ENCODE measurements around the gene CPT1B. TPM values are rescaled to one million over a fixed set of nuclear protein-coding genes. Genes with fewer than 3 reads are reported as not detected.

CPT1B gene
- total RNA-seq, 1 donor from 2014 or later = 32.7 TPM

DNA sequence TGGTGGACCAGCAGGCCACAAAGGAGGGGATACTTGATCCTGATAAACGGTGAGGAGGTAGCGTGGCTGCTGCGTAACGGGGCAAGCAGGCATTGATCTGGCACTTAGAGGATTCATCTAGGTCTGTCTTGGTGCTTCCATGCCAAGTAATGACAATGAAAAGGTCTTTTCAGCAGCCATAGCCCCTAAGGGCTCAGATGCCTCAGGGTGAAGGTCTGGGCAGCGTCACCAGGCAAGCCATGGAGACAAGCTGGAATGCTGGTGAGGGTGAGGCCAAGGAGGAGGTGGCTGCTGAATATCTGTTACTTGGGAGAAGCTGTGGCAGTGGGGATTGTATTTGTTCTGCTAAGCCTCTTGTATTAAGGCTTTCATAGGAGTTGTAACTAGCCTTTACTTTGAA, 9.2 kb upstream of the CPT1B start:
- Histone ChIP-seq H3K36me3 (ENCODE audit: insufficient read depth, low read length) (no peaks in the 10 kb centered on the region), H3K27me3 (ENCODE audit: insufficient read depth, low read length) (peaks cover 3% of the 10 kb centered on the region), H3K4me1 (ENCODE audit: insufficient read depth, low read length) (peaks cover 6% of the 10 kb centered on the region), H3K4me2 (ENCODE audit: low read length) (no peak overlapping the region), H3K9ac (ENCODE audit: low read length) (no peak overlapping the region), H3K9me3 (ENCODE audit: insufficient read depth, low read depth, low read length) (no peaks in the 10 kb centered on the region), H2AFZ (ENCODE audit: low read depth, low read length) (no peak overlapping the region), H3K27ac (ENCODE audit: low read depth, low read length) (no peak overlapping the region), H4K20me1 (ENCODE audit: insufficient read depth, low read length) (no peaks in the 10 kb centered on the region), H3K4me3 (ENCODE audit: insufficient read depth, low read depth, low read length) (no peak overlapping the region), H3K79me2 (ENCODE audit: insufficient read depth, low read length) (no peaks in the 10 kb centered on the region)
- peaks cover 4% of the 10 kb centered on the region for H3K36me3 Mint-ChIP-seq (ENCODE audit: low read depth, unreplicated experiment)
- no peak overlapping the region for H3K27ac Mint-ChIP-seq (ENCODE audit: unreplicated experiment)
- peaks cover 4% of the 10 kb centered on the region for H3K9me3 Mint-ChIP-seq (ENCODE audit: unreplicated experiment)
- H3K4me3 Mint-ChIP-seq (ENCODE audit: unreplicated experiment) = no peak overlapping the region
- TF ChIP-seq EZH2 (IDR thresholded peaks at IDR 0.05; ENCODE audit: insufficient read depth, low read length) = no peak
- TF ChIP-seq CTCF (IDR thresholded peaks at IDR 0.05; ENCODE audit: insufficient read depth, low read depth, low read length) = no peak
- FAIRE-seq = no peak
- H3K27me3 Mint-ChIP-seq (ENCODE audit: low read depth, unreplicated experiment) = peaks cover 27% of the 10 kb centered on the region
- DNase-seq (ENCODE audit: low read depth) = no peak
- no peaks in the 10 kb centered on the region for H3K4me1 Mint-ChIP-seq (ENCODE audit: low read depth, unreplicated experiment)

- Mint-ChIP-seq H3K27me3 (ENCODE audit: low read depth, unreplicated experiment) (peaks cover 27% of the 10 kb centered on the region), H3K4me3 (ENCODE audit: unreplicated experiment) (no peak overlapping the region), H3K9me3 (ENCODE audit: unreplicated experiment) (peaks cover 4% of the 10 kb centered on the region), H3K27ac (ENCODE audit: unreplicated experiment) (no peak overlapping the region), H3K4me1 (ENCODE audit: low read depth, unreplicated experiment) (peaks cover 1% of the 10 kb centered on the region), H3K36me3 (ENCODE audit: low read depth, unreplicated experiment) (peaks cover 4% of the 10 kb centered on the region)
- H3K27me3 ChIP-seq (ENCODE audit: insufficient read depth, low read length) = peaks cover 3% of the 10 kb centered on the region
- no peaks in the 10 kb centered on the region for H3K9me3 ChIP-seq (ENCODE audit: insufficient read depth, low read depth, low read length)
- peaks cover 6% of the 10 kb centered on the region for H3K79me2 ChIP-seq (ENCODE audit: insufficient read depth, low read length)
- no peak for FAIRE-seq
- no peak overlapping the region for H3K4me2 ChIP-seq (ENCODE audit: low read length)
- H4K20me1 ChIP-seq (ENCODE audit: insufficient read depth, low read length) = no peaks in the 10 kb centered on the region
- H3K27ac ChIP-seq (ENCODE audit: low read depth, low read length) = no peak overlapping the region
- H3K36me3 ChIP-seq (ENCODE audit: insufficient read depth, low read length) = no peaks in the 10 kb centered on the region
- H3K4me3 ChIP-seq (ENCODE audit: insufficient read depth, low read depth, low read length) = no peak overlapping the region
- H3K4me1 ChIP-seq (ENCODE audit: insufficient read depth, low read length) = peaks cover 11% of the 10 kb centered on the region
- TF ChIP-seq EZH2 (IDR thresholded peaks at IDR 0.05; ENCODE audit: insufficient read depth, low read length) (no peak), CTCF (IDR thresholded peaks at IDR 0.05; ENCODE audit: insufficient read depth, low read depth, low read length) (no peak)
- H2AFZ ChIP-seq (ENCODE audit: low read depth, low read length) = no peak overlapping the region
- no peak for DNase-seq (ENCODE audit: low read depth)
- no peak overlapping the region for H3K9ac ChIP-seq (ENCODE audit: low read length)
Measured at GRCh38 chr22:50586416-50586815, 8.2 kb upstream of the CPT1B start.

- Mint-ChIP-seq H3K36me3 (ENCODE audit: low read depth, unreplicated experiment) (peaks cover 4% of the 10 kb centered on the region), H3K9me3 (ENCODE audit: unreplicated experiment) (peaks cover 4% of the 10 kb centered on the region), H3K4me3 (ENCODE audit: unreplicated experiment) (no peak overlapping the region), H3K27me3 (ENCODE audit: low read depth, unreplicated experiment) (peaks cover 25% of the 10 kb centered on the region), H3K27ac (ENCODE audit: unreplicated experiment) (no peak overlapping the region), H3K4me1 (ENCODE audit: low read depth, unreplicated experiment) (peaks cover 1% of the 10 kb centered on the region)
- H3K4me2 ChIP-seq (ENCODE audit: low read length) = no peak overlapping the region
- no peaks in the 10 kb centered on the region for H3K9me3 ChIP-seq (ENCODE audit: insufficient read depth, low read depth, low read length)
- peaks cover 6% of the 10 kb centered on the region for H3K79me2 ChIP-seq (ENCODE audit: insufficient read depth, low read length)
- no peak for FAIRE-seq
- no peaks in the 10 kb centered on the region for H4K20me1 ChIP-seq (ENCODE audit: insufficient read depth, low read length)
- H2AFZ ChIP-seq (ENCODE audit: low read depth, low read length) = no peak overlapping the region
- no peak overlapping the region for H3K27ac ChIP-seq (ENCODE audit: low read depth, low read length)
- no peaks in the 10 kb centered on the region for H3K36me3 ChIP-seq (ENCODE audit: insufficient read depth, low read length)
- no peak for TF ChIP-seq CTCF (IDR thresholded peaks at IDR 0.05; ENCODE audit: insufficient read depth, low read depth, low read length)
- H3K9ac ChIP-seq (ENCODE audit: low read length) = no peak overlapping the region
- DNase-seq (ENCODE audit: low read depth) = no peak
- peaks cover 11% of the 10 kb centered on the region for H3K4me1 ChIP-seq (ENCODE audit: insufficient read depth, low read length)
- H3K27me3 ChIP-seq (ENCODE audit: insufficient read depth, low read length) = peaks cover 1% of the 10 kb centered on the region
- H3K4me3 ChIP-seq (ENCODE audit: insufficient read depth, low read depth, low read length) = no peak overlapping the region
Measured at GRCh38 chr22:50585781-50586180, 7.6 kb upstream of the CPT1B start.
